ENCODE results near the gene VIPAS39.
A peak's percentile ranks its signal among the peaks of the same experiment; 100 is the strongest.

The VIPAS39 gene

DNA sequence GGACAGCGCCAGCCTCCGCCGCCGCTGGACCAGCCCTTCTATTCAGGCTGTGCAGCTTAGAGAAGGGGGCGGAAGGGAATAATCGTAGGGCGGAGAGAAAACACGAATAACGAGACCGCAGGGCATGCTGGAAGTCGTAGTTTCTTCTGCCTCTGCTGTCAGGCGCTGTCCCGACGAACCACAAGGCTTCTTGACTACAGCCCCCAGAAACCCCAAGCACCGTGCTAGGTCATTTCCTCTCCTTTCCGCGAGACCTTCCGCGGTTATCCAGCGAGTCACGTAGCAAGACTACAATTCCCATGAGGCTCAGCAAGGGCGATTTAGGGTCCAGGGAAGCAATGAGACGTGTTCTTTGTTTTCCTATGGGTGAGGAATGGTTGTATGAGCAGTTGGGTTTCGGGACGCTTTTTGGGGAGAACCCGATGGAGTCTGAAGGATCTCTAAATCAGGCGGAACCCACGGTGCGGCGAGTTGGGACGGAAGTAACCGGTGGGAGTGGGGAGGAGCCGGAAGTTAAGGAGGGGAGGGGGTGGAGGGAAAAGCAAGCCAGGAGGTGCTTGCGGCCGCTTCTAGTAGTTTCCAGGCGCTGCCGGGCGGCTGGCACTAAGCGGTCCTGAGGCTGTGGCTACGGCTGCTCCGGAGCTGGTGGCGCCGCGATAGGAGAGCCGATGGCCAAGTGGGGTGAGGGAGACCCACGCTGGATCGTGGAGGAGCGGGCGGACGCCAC, at the start of gene VIPAS39, which contains the start of gene AHSA1:
TSS of gene VIPAS39 (minus strand) at position 80 of the 727 bp plus-strand sequence. CDS start 3,499 bp downstream, outside the sequence.
TSS of gene AHSA1 (plus strand) at position 572 of the 727 bp plus-strand sequence. CDS start at position 669, 97 bp downstream.
- DNase-seq, result peak; percentile 96 to 99

DNA sequence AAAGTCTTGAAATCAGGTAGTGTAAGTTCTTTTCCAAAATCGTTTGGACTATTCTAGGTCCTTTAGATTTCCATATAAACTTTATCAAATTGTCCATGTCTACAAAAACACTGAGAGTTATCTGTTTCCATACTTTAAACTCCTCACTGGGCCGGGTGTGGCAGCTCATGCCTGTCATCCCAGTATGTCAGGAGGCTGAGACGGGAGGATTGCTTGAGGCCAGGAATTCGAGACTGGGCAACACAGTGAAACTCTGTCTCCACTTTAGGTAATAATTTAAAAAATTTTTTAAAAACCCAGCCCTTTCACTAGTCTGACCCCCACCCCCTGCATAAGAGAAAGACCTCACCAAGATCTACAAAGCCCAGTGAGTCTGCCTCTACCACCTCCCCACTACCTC, 47.6 kb upstream of the VIPAS39 start:
- DNase-seq, result no peak

DNA sequence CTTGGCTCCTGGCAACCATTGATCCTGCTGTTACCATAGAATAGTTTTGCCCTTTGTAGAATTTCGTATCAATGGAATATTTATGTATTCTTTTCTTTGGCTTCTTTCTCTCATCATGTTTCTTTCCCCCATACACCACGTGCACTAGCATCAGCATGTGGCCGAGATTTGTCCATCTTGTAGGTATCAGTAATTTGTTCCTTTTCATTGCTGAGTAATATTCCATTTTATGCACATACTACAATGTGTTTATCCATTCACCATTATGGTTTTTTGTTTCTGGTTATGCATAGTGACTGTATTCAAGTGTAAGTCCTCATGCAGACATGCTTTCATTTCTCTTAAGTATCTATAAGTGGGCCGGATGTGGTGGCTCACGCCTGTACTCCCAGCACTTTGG, 45.7 kb upstream of the VIPAS39 start:
- no peak for DNase-seq

DNA sequence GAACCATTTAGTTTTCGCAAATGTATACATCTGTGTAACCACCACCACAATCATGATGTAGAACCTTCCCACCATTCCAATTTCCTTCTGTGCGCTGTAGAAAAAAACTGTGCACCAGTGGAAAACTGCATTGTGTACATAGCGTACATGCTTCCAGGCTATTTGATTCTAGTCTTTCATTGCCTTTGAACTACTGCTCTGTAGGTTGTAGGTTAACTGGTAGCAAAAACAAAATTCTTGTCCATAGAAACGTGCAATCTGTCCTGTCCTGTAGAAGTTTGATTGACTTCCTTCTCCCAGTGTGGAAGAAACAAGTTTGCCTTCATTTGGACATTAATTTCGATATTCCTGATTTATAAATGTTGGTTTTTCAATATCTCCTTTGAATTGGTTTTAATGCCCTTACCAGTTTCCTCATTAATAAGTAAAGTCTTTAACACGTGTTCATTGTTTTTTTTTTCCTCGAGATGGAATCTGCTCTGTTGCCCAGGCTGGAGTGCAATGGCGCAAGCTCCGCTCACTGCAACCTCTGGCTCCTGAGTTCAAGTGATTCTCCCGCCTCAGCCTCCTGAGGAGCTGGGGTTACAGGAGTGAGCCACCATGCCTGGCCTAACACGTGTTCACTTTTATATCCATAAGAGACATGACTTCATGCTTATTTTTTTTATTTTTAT, 44.8 kb upstream of the VIPAS39 start:
- DNase-seq, result no peak

DNA sequence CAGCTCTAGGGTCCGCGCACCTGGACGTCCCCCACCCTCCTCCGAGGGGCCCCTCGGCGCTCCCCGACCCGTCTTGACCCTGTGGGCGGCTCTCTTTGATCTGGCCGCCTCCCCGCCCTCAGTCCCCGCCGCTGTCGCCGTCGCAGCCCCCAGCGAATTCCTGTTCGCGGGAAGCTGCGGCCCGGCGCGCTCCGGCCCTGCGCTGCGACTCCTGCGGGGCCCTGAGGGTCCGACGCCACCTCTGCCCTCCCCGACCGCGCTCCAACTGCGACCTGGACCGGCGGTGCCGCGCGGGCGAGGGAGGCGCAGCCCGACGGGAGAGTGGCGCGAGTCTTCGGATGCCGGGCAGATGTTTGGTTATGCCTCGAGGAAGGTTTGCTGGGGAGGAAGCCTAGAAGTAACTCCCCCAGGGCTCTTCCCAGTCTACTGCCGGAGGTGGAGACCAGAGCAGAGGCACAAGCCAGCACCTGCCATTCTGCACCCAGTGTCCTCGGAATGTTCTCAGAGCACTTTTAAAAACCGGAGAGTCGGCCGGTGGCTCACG, 41.7 kb upstream of the VIPAS39 start:
- DNase-seq, result no peak

DNA sequence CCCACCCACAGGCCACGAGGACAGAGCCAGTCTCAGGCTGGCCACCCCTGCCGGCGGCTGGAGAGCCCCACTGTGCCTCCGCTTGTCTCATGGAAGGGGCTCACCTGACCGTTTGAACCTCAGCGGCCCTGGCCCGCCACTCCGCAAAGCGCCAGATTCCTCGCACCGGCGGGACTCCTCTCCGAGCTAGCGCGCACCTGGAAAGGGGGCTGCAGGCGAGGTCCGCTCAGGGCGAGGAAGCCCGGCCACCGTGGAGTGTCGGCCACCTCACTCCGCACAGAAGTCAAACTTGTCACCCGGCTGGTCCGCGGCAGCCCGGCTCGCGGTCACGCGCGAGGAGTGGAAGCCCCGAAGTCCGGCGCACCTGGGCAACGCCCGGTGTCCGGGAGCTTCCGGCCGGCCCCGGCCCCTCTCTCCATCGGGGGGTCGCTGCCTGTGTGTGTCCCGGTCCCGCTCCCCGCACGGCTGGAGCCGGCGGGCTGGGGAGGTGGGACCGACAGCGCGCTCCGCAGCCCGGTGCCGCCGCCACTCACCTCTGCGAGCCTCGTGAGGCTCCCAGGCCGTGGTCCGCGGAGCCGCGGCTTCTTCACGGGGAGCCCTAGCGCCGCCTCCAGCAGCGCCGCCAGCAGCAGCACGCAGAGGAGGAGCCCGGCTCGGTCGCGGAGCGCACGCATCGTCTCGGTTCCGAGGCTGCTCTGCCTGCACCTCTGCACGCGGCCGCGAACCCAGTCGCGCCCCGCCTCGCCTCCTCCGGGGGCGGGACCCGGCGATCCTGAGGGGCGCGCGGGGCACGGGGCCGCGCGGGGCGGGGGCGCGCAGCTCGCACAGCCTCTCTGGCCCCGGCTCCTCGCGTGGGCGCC, 40.9 kb upstream of the VIPAS39 start, which contains the start of gene ISM2:
TSS of gene ISM2 (minus strand) at position 697 of the 860 bp plus-strand sequence. CDS start at position 674, 23 bp downstream.
- peak in 1 of 2 donors; percentile 3 for DNase-seq

DNA sequence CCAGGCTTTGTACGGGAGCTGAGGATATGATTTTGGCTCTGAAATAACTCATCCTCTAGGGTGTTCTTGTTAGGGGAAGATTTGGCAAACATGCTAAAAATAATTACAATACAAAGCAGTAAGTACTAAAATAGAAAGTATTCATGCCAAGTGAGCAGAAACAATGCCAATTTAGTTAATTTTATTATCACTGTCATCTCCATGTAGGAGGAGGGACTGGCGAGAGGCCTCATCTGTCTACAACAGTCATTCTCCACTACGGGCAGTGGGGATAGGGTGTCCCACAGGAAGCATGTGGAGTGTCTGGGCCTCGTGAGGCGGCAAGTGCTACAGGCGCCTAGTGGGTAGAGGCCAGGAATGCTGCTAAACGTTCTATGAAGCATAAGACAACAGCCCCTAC, 37.9 kb upstream of the VIPAS39 start:
- DNase-seq, result no peak

DNA sequence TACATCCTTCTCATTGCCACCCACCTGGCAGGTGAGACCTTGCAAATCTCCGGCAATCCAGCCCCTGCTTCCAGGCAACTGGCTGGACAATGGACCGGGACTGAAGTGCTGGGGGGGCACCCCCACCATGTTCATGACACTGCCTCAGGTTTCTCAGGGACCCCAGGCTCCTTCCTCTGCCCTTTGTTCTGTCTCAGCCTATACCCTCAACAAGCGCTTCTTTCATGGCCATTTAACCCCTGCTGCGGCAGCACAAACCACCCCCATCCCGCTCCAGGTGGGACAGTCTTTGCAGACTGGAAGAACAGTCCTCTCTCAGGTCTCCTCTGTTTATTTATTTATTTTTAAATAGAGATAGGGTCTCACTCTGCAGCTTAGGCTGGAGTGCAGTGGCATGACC, 33.7 kb upstream of the VIPAS39 start:
- no peak for DNase-seq

DNA sequence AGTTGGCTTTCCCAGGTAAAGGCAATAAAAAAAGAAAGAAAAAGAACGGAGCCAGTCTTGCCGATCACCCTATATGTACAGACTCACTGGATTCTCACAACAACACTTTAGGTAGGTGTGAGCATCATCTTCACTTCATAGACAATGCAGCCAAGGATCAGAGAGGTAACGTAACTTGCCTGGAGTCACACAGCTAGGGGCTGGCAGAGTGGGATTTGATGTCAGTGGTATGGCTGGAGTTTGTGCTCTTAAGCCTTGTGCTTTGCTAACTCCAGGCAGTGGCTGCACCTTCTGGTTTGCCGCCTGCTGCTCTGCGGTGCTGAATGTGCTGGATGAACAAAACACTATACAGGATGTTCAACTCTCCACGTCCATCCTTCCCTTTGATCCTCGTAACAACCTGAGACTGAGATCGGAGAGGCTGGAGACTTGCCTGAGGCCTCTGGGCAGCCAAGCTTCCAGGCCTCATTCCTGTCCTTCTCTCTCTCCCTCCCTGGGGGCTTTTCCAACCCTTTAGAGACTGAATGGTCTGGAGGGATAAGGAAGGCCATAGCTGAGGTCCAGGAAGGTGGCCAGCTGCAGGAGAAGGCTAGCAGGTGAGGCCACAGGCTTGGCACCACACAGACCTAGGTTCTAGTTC, 33.1 kb upstream of the VIPAS39 start:
- DNase-seq, result no peak

DNA sequence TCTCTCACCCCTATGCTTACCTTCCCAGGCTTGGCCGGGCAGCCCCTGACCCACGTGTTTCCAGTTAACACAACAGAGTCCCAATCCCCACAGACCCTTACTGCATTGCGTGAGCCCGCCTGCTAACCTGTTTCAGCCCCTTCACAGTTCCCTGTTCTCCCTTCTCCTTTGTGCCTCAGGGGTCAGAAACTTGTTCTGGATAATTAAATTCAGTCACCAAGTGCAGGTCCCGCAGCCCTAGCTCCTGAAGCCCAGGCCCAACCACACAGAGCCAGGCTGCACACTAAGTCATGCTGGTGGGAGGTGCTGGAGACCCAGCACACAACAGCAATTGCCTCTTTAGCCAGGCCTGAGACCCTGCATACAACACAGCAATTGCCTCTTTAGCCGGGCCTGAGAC, 31.6 kb upstream of the VIPAS39 start:
- no peak for DNase-seq

DNA sequence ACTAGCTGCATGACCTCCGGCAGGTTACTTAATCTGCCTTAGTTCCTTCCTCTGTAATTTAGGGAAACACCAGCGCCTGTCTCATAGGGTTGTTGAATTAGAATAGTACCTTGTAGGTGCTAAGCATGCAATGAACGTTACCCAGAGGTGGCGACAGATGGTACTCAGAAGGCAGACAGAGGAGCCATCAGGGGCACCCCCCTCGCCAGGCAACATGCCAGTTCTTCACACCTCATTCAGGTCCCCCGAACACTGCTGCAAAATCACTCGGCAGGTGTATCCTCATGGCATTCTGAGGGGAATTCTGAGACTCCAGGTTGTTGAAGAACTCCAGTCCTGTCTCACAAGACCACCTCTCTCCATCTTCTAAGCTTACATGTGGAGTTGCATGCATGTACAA, 31.2 kb upstream of the VIPAS39 start:
- DNase-seq, result no peak

DNA sequence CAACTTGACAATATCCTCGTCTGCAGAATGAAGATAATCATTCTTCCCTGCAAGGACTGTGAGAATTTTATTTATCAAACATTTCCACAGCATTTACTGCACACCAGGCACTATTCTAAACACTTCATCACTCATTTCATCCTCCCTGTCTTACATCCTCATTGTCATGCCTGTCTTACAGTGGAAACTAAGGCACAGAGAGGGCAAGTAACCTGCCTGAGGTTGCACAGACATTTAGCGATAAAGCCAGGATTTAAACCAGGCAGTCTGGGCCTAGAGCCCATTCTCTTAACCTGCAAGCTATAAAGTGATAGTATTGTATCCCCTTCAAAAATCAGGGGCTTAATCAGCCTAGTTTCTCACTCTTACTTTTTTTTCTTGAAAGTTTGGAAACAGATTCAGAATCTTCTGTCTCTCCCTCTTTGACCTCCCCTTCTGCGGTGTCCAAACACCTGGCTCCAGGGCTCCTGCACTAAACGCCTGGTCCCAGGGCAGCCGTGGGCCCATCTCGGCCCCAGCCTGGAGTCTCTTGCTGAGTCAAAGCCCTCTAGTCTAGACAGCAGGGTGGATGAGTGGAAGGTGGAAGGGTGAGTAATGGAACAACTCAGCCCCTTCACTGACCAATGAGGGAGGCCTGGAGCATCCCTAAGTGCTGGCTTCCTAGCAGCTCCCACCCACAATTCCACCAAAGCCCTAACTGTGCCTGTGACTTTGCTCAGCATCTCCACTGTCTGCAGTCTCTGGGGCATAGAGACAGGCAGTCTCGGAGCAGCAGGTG, 28.7 kb upstream of the VIPAS39 start:
- no peak for DNase-seq

DNA sequence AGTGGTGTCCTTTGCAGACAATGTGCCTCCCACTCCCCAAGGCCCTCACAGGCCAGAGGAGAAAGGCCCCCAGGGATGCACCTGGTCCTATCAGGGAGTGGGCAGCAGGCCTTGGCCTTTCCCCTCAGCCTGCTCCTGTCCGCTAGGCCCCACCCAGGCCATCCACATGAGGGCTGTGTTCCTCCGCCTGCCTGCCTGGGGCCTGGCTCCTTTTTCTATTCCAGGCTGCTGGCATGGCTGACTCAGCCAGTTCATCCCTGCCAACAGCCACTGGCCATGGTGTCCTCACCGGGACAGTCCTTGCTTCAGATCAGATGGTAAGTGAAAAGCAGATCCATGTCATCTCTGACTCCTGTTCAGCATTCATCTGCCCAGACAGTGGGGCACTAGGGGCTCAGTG, 27.9 kb upstream of the VIPAS39 start:
- DNase-seq, result no peak

DNA sequence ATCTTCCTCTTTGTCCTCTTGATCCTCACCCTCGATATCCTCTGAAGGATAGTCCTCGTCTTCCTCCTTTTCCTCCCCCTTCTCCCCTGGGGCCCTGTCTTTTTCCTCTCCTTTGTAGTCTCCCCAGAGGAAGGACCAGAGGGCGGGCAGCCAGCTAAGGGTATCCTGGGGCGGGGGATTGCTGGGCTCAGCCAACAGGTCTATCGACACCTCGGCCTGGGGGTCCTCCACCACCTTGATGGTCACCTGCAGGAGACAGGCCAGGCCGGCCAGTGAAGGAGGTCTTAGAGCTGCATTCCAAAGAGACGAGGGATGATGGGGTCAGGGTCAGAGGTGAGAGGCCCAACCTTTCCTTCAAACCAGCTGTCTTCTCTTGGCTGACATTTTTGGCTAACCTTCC, 25.0 kb upstream of the VIPAS39 start:
- DNase-seq, result no peak

DNA sequence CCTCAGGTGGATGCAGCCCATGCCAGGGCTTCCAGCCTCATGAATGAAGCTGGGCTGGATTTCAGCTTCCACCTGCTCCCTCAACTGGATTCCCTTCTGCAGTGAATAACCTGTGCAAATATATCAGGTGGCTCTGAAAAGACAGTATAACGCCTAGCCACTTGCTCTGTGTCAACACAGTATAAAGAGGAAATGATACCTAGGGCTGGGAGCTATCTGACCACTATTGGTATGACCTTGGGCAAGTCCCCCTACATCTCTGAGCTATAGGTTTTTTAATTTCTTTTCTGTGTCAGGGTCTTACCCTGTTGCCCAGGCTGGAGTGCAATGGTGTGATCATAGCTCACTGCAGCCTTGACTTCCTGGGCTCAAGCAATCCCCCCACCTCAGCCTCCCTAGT, 21.4 kb upstream of the VIPAS39 start:
- DNase-seq, result no peak

DNA sequence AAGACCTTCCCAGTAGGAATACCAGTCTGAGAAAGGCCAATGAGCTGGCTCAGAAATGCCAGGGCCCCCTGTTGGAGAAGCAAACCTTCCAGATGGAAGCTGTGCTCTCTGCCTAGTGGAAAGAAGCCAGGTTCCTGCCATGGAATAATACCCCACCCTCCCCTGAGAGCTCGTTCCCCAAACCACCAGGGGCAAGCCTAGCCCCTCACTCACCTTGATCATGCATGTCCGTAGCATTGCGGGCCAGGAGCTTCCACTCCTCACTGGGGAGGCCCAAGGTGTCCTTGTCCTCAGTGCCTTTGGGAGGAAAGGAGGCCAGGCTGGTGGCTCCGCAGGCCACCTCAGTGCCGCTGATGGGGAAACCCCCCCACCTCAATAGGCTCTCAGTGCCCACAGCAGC, 20.6 kb upstream of the VIPAS39 start:
- no peak for DNase-seq

DNA sequence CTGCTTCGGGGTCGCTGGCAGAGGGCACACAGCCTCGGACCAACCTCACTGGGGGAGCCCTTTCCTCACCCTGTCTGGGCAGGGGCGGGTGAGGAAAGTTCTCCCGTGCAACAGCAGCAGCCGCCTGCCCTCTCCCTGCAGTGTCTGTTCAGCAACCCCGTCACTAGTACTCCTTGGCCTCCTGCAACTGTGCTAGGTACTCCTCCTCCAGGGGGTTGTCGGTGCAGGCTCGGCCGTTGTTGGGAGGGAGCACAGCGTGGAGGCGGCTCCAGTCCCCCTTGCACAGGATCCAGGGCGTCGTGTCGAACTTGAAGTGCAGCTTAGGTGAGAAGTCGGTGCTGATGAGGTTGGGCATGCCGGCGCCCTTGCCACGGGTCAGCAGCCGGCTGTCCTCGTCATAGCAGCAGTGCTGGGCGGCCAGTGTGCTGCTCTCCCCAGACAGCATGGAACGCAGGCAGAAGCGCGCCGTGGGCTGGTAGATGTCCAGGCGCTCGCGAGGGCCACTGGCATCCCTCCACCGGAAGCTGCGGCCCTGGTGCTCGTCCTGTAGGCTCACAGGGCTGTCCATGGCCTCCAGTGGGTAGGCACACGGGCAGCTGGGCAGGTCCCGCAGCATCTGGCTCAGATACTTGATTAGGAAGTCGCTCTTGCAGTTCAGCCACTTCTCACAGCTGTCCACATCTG, 18.2 kb upstream of the VIPAS39 start:
- DNase-seq, result no peak

DNA sequence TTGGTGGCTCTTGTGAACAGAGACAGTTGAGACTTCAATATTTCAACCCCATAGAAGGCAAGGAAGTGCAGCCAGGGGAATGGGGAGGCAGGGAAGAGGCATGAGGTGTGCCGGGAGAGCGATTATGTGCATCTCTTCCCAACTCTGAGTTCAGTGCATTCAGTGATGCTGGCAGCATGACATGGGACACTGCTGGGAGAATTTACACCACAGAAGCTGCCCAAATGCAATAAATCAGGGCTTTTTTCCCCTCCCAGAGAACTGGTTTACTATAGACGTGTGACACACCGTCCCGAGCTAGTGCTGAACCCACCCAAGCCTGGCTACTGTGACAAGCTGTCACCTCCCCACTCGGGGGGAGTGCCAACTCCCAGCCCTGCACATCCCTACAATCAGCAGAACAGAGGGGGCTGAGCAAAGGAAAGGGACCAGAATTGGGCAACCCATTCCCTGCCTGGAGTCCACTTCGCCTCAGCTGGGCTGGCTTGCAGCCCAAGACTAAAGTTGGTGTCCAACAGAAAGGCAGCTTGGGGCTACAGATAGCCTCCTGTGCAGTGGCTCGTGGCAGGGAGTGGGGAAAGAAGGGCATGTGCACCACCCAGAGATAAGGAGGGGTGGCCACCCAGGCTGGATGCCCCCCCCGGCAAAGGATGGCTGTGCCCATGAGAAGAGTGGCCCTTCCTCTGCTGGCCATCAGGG, 17.2 kb upstream of the VIPAS39 start:
- DNase-seq, result no peak

DNA sequence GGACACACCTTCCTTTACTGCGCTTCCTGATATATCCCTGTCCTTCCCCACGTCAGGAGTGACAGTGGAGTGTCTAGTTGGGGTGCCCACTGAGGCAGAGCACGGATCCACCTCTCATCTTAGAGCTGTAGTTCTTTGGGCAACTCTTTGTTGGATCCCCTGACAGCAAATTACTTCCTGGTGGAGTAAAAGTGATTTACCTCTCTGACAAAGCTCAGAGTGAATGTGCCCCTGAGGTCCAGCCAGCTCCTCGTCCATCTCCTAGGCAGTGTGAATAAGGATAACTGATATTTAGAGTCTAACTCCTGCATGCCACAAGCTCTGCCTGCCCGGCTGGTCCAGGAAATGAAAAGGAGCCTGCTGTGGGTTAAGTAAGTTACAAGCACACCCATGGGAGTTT, 16.5 kb upstream of the VIPAS39 start:
- no peak for DNase-seq

DNA sequence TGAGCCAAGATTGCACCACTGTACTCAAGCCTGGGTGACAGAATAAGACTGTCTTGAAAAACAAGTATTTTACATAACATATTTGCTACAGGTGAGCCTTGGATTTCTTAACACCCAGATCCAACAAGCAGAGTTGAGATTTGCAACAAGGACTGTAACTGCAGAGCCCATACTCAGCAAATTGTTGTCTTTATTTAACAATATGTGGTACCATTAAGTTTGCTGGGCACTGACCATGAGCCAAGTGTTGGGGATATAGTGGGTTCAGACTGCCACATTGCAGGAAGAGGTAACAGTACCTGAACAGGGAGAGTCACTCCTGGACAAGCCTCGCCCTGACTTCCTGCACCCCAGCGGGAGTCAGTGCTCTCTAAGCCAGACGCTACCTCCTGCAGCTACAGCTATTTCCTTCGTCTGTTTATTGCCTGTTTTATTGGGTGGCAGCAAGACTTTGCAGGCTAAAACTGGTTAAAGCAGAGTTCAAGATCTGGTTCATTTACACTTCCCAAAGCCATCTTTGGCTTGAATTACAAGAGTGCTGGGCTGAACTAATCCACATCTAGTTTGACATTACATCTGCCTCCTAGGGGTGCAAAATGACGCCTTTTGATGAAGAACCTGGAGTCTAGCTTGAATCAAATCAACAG, 12.9 kb upstream of the VIPAS39 start:
- no peak for DNase-seq
